GM18870 (cell line): ENCODE data around the gene GTF2IRD1.
"Not testable (repeated sequence)": the region's sequence is repeated elsewhere in the genome, so short reads cannot be mapped to it uniquely, and the experiment has no call there.

Experiments used
- ATAC-seq: cut with Tn5 transposase; IDR thresholded peaks from one replicate; pipeline ENCODE4 v1.9.1; 2021; ENCODE audit warnings: moderate library complexity; ENCODE audit not compliant: unreplicated experiment

The GTF2IRD1 gene

DNA sequence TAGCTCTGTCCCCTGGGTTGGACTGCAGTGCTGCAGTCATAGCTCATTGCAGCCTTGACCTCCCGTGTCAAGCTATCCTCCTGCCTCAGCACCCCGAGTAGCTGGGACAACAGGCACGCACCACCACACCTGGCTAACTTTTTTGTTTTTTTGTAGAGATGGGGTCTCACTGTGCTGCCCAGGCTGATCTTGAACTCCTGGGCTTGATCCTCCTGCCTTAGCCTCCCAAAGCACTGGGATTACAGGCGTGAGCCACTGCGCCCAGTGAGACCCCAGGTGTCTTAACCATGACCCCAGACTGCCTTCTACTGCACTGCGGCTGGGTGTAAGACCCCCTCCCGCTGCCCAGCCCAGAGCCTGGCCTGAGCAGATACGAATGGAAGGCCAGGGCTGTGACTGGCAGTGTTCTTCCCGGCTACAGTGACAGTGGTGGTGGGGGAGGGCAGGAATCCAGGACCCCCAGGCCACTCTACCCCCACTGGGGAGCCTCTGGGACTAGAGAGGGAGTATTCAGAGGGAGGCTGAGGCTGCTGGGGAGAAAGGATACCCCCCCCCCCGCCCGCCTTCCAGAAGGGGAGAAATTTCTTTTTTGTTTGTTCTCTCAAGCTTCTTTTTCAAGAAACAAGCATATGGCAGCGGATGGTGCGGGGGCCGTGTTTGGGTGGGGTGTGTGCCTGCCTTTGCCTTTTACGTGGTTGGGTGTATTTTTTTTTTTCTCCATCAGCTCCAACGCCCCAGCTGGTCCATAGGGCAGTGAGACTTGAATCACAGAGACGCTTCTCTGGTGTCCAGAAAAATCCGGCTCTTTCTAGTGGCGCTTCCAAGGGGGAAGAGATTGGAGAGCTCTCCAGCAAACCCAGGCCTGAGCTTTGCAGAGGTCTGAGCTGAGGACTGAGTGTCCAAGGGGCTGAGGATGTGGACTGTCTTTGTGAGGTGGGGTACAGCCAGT is 36.6 kb downstream of the GTF2IRD1 start:
- no peak for ATAC-seq

DNA sequence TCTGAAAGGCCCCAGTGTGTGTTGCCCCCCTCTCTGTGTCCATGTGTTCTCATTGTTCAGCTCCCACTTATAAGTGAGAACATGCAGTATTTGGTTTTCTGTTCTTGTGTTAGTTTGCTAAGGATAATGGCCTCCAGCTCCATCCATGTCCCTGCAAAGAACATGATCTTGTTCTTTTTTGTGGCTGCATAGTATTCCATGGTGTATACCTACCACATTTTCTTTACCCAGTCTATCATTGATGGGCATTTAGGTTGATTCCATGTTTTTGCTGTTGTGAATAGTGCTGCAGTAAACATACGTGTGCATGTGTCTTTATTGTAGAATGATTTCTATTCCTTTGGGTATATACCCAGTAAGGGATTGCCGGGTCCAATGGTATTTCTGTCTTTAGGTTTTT is 37.8 kb downstream of the GTF2IRD1 start:
- ATAC-seq, result not testable (repeated sequence)

DNA sequence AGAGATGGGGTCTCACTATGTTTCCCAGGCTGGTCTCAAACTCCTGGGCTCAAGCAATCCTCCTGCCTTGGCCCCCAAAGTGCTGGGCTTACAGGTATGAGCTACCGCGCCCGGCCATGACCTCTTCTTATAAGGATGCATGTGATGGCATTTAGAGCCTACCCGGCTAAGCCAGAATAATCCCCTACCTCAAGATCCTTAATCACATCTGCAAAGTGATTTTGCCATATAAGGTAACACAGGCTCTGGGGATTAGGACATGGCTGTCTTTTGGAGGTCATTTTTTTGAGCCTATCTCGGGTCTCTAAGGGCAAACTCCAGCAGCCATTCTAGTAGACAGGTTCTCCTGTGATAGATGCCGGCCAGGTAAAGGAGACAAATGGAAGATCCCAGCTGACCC is 39.6 kb downstream of the GTF2IRD1 start:
- ATAC-seq, result no peak

DNA sequence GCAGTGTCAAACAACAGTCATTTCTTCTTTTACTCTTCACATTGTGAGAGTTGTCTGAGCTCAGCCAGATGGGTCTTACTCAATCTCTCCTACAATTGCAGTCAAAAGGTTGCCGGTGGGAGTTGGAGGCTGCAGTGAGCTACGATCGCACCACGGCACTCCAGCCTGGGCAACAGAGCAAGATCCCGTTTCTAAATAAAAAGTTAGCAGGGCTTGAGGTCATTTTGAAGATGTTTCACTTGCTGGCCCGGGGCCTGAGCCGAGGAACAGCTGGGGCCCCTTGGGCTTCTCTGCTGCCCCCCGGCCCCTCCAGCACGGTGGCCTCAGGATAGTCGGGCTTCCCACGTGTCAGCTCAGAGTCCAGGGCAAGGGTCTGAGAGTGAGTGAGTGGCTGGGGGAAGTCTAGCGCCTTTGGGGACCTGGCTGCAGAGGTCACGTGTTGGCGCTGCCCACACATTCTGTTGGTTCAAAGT is 40.4 kb downstream of the GTF2IRD1 start:
- ATAC-seq, result no peak

GRCh38 chr7:74495112-74496086 is 41.7 kb downstream of the GTF2IRD1 start:
- no peak for ATAC-seq

DNA sequence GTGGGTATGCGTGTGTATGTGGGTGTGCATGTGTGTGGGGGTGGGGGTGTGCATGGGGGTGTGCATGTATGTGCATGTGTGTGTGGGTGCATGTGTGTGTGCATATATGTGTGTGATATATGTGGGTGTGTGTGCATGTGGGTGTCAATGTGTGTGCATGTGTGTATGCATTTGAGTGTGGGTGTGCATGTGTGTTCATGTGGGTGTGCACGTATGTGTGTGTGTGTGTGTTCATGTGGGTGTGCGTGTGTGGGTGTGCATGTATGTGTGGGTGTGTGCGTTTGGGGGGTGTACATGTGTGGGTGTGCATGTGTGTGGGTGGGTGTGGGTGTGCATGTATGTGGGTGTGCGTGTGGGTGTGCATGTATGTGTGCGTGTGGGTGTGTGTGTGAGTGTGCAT is 42.6 kb downstream of the GTF2IRD1 start:
- ATAC-seq, result no peak

DNA sequence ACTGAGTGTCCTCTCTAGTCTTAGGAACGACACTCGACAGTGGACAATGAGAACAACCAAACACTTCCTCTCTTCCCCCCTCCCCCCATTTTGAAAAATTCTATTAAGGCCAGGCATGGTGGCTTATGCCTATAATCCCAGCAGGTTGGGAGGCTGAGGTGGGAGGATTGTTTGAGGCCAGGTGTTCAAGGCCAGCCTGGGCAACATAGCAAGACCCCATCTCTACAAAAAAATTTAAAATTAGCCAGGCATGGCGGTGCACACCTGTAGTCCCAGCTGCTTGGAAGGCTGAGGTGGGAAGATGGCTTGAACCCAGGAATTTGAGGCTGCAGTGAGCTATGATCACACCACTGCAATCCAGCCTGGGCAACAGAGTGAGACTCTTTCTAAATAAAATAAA is 43.1 kb downstream of the GTF2IRD1 start:
- ATAC-seq, result not testable (repeated sequence)

DNA sequence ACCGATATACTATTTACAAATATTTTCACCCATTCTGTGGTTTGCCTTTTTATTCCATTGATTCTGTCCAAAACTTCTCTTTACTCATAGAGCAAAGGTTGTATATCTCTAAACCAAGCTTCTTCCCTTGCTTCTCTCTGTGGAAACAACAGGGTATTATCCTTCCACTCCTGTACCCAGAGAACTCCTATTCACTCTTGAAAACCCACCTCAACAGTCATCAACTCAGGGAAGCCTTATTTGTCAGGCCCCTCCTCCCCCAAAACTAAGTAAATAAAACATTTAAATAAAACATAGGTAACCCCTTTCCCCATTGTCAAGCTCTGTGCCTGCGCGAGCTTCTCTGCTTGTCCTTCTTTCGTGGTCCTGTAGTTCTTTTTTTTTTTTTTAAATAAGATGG is 44.6 kb downstream of the GTF2IRD1 start:
- no peak for ATAC-seq

DNA sequence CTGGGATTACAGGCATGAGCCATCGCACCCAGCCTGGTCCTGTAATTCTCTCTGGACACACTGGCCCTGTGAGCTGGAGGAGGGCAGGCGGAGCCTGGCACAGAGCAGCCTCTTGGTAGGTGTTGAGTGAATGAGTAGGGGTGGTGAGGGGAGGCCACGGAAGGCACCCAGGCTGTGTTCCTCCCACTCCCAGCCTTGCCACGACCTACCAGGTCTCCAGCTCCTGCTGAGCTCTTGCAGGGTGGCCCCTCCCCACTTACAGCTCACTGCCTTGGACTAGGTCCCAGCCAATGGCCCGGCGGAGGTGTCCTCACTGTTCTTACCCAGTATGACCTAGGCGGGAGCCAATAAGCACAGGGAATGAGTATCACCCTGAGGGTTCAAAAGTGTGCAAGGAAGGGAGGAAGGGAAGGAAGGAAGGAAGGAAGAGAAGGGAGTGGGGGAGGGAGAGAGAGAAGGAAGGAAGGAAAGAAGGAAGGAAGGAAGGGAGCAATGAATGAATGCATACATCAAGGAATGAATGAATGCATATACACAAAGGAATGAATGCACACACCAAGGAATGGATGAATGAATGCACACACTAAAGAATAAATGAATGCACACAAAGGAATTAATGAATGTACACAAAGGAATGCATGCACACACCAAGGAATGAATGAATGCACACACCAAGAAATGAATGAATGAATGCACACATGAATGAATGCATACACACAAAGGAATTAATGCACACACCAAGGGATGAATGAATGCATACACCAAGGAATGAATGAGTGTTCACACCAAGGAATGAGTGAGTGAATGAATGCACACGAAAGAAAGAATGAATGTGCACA is 45.5 kb downstream of the GTF2IRD1 start:
- no peak for ATAC-seq

DNA sequence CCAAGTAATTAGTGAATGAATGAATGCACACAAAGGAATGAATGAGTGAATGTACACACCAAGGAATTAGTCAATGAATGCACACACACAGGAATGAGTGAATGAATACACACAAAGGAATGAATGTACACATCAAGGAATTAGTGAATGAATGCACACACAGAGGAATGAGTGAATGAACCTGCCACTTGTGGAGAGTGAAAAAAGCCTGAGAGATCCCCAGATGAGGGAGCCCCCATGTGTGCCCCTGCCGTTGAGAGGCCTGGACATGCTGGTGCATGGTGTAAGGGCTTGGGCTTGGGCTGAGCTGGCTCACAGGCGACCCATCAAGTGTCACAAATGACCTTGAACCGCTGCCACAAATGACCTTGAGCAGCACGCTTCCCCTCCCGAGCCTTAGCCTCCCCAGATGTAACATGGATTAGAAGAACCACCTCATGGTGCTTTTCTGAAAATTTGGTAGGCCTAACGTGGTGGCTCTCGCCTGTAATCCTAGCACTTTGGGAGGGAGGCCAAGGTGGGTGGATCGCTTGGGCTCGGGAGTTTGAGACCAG is 46.2 kb downstream of the GTF2IRD1 start:
- no peak for ATAC-seq

GRCh38 chr7:74501298-74501697 is 47.6 kb downstream of the GTF2IRD1 start:
- no peak for ATAC-seq

- ATAC-seq, result no peak
Observed at GRCh38 chr7:74502216-74502891, 48.6 kb downstream of the GTF2IRD1 start.

DNA sequence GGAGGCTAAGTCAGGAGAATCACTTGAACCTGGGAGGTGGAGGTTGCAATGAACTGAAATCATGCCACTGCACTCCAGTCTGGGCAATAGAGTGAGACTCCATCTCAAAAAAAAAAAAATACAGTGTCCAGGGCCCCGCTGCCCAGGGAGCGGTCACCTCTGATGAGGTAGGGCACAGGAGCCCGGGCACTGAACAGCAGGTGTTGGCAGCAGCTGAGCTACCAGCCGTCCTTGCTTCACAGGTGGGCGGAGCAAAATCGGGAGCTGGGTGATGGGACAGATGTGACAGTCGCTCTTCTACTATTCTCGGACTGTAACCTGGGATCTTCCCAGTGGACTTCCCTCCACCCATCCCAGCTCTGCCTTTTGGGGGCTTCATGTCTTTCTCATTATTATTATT is 49.4 kb downstream of the GTF2IRD1 start:
- ATAC-seq, result no peak

- no peak for ATAC-seq
Observed at GRCh38 chr7:74503943-74504342, 50.2 kb downstream of the GTF2IRD1 start.

GRCh38 chr7:74505471-74506324 is 52.0 kb downstream of the GTF2IRD1 start:
- ATAC-seq, result no peak

- no peak for ATAC-seq
Observed at GRCh38 chr7:74506325-74506724, 52.6 kb downstream of the GTF2IRD1 start.

DNA sequence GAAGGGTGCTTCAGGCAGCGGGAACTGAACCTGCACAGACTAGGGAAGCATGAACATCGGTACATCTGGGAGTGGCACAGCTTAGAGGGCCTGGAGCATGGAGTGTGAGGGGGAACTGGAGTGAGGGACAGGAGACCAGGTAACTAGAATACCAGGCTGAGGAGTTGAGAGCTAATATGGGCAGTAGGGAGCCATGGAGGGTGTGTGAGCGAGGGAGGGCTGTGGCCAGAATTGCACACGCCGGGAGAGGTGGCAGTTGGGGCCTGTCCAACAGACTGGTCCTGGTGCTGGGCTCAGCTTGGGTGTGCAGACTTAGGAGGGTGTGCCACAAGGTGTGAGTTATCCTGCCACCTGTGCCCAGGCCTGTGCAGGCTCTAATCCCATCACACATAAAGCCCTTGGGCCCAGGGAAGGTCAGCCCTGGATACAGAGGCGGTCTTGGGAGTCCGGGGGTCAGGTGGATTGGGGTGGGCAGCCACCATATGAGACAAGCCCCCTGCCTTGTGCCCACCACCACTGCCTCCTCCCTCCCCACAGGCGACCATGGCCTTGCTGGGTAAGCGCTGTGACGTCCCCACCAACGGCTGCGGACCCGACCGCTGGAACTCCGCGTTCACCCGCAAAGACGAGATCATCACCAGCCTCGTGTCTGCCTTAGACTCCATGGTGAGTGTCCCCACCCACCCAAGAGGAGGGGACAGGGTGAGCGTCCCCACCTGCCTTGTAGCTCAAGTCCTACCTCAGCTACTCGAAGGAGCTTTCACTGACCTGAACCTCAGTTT is 54.0 kb downstream of the GTF2IRD1 start:
- no peak for ATAC-seq

GRCh38 chr7:74509453-74509852 is 55.7 kb downstream of the GTF2IRD1 start:
- not testable (repeated sequence) for ATAC-seq
